ENCODE results near the gene CLEC3B. TPM values are rescaled to one million over a fixed set of nuclear protein-coding genes. Genes with fewer than 3 reads are reported as not detected.

The CLEC3B gene
- total and polyA plus RNA-seq, 10 of the 15 experiments (the other 5 are each of a cell fraction or from before 2014, with no cell fraction given), result 0.23 TPM; not detected in 9

DNA sequence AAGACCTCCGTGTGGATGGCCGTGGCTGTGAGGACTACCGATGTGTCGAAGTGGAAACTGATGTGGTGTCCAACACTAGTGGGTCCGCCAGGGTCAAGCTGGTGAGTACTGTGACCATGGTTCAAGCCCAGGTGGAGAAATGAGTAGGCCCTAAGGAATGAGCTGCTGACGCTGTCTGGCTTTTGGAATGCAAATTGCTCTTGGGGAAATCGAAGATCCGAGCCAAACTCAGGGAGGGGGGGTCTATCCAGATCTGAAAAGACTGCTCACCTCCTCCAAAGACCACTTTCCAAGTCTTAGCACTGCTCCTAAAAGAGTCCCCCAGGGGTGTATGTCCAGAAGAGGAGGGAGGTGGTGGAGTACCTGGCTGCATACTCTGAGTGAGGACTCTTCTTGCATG, 37.0 kb upstream of the CLEC3B start:
- no peaks in the 10 kb centered on the region for H3K9me3 ChIP-seq (replicated peaks; ENCODE audit: control insufficient read depth, insufficient read depth, low read length)
- peaks cover 14% of the 10 kb centered on the region for H3K79me2 ChIP-seq (ENCODE audit: control insufficient read depth, insufficient read depth, low read length)
- no peak overlapping the region for H3K9ac ChIP-seq (ENCODE audit: control insufficient read depth, insufficient read depth, low read length)
- in situ Hi-C loops (cut with MboI), result no loop called here
- ChIA-PET SMC1A (ENCODE audit: uncharacterized antibody, unreplicated experiment) (interaction anchor here (1.1 to 4.3 kb wide), 2 partner anchors 12 to 22 kb away, joined by 3 to 23 read pairs; partner anchors contain the start of genes EXOSC7 and ZDHHC3), CTCF (interaction anchor here (0.8 to 3.3 kb wide), 3 partner anchors 8 to 14 kb away, joined by 4 to 22 read pairs (median 4); no protein-coding TSS in a partner anchor), RAD21 (ENCODE audit: unreplicated experiment) (no interaction called here), POLR2A (interaction anchor here (0.5 kb wide), 1 partner anchor 511 kb away, joined by 3 read pairs; no protein-coding TSS in a partner anchor)
- intact Hi-C loops (cut with micrococcal nuclease; ENCODE audit: unreplicated experiment), result no loop called here
- FAIRE-seq (no peak), DNase-seq (ENCODE audit: low read depth, low spot score) (no peak), ATAC-seq (no peak)
- peaks cover 14 to 22% of the 10 kb centered on the region in 2 experiments; a peak in 3 of 4 replicates for H3K36me3 ChIP-seq (ENCODE audit: control insufficient read depth in 2 of 2, insufficient read depth in 2 of 2, low read length in 1 of 2)
- H4K20me1 ChIP-seq (ENCODE audit: control insufficient read depth, insufficient read depth), result no peaks in the 10 kb centered on the region
- no TSS peak for BruUV-seq (replicated peaks)
- H3K27me3 ChIP-seq (replicated peaks in 1 of 2; ENCODE audit: control insufficient read depth in 2 of 2, insufficient read depth in 2 of 2, low read length in 1 of 2), result no peaks in the 10 kb centered on the region
- H3K27ac ChIP-seq (ENCODE audit: control insufficient read depth, insufficient read depth), result no peak overlapping the region
- no peak overlapping the region for H3K4me3 ChIP-seq
- 97% methylated on average over 8 of the region's 8 CpGs for WGBS (ENCODE audit: insufficient coverage, insufficient replicate concordance, low lambda C conversion rate, missing lambda C conversion rate)
- no peak overlapping the region for H2AFZ ChIP-seq (ENCODE audit: control insufficient read depth, low read depth, low read length)
- TF ChIP-seq YBX1 (IDR thresholded peaks at IDR 0.05), result no peak
- TF ChIP-seq ETV6 (conservative IDR thresholded peaks at IDR 0.05 in 1 of 2, IDR thresholded peaks at IDR 0.05 in 1 of 2; ENCODE audit: borderline replicate concordance in 1 of 2, low read depth in 1 of 2), result no peak
- TF ChIP-seq FOS (IDR thresholded peaks at IDR 0.05; ENCODE audit: borderline replicate concordance, extremely low read depth, insufficient read length), result no peak
- no peak for TF ChIP-seq POLR2AphosphoS2 (IDR thresholded peaks at IDR 0.05; ENCODE audit: low read depth, low read length)
- no peak for TF ChIP-seq ZNF207 (IDR thresholded peaks at IDR 0.05; ENCODE audit: borderline replicate concordance)
- TF ChIP-seq, protein P1, sequence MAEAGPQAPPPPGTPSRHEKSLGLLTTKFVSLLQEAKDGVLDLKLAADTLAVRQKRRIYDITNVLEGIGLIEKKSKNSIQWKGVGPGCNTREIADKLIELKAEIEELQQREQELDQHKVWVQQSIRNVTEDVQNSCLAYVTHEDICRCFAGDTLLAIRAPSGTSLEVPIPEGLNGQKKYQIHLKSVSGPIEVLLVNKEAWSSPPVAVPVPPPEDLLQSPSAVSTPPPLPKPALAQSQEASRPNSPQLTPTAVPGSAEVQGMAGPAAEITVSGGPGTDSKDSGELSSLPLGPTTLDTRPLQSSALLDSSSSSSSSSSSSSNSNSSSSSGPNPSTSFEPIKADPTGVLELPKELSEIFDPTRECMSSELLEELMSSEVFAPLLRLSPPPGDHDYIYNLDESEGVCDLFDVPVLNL (IDR thresholded peaks at IDR 0.05; ENCODE audit: low read depth, low read length), result no peak
- no peak for TF ChIP-seq ZZZ3 (IDR thresholded peaks at IDR 0.05; ENCODE audit: control insufficient read depth, insufficient read length, low read depth)
- no peak for TF ChIP-seq RBBP5 (conservative IDR thresholded peaks at IDR 0.05)
- no peak for TF ChIP-seq EGR1 (IDR thresholded peaks at IDR 0.05; ENCODE audit: borderline replicate concordance in 1 of 2, low read depth in 2 of 2, low read length in 2 of 2)
- no peak for TF ChIP-seq HDAC6 (IDR thresholded peaks at IDR 0.05; ENCODE audit: unreplicated experiment)
- H3K4me2 ChIP-seq (ENCODE audit: control insufficient read depth, insufficient read depth), result no peak overlapping the region
- peaks cover under 1% of the 10 kb centered on the region; the same call in 1 of the 2 replicates for H3K4me1 ChIP-seq (ENCODE audit: control insufficient read depth, insufficient read depth, low read length)
